Astrocyte of the cerebellum (primary cell): ENCODE measurements around the gene PYGM.

ENCODE experiments used
- DNase-seq: peaks from one replicate; pipeline ENCODE4 v3.0.0-alpha.2; 2011; ENCODE audit warnings: low read depth
- H3K4me3 ChIP-seq: 2 replicates; pipeline ENCODE4 v1.5.1; 2011; ENCODE audit warnings: mild to moderate bottlenecking, low read depth, low read length, moderate library complexity
- CTCF ChIP-seq: IDR thresholded peaks from 2 replicates; pipeline ENCODE4 v1.5.1; 2012; ENCODE audit warnings: low read length, low read depth, moderate library complexity, mild to moderate bottlenecking; ENCODE audit errors: missing control alignments
- in situ Hi-C: cut with HindIII; loops from 2 replicates; pipeline ENCODE4 v1.10.0; 2017; ENCODE audit warnings: low sequenced_read_pairs

The PYGM gene

GRCh38 chr11:64774144-64774543 is 14.4 kb upstream of the PYGM start:
- H3K4me3 ChIP-seq: no peak overlapping the region
- DNase-seq: no peak
- in situ Hi-C loops: loop anchor here (10.0 to 25.0 kb wide), 2 partner anchors 59 to 88 kb away; no protein-coding TSS in a partner anchor
- no peak for TF ChIP-seq CTCF

GRCh38 chr11:64772303-64773018 is 12.7 kb upstream of the PYGM start:
- H3K4me3 ChIP-seq: no peak overlapping the region
- in situ Hi-C loops: loop anchor here (10.0 to 25.0 kb wide), 2 partner anchors 58 to 90 kb away; no protein-coding TSS in a partner anchor
- no peak for TF ChIP-seq CTCF
- no peak for DNase-seq

GRCh38 chr11:64771861-64772260 is 12.1 kb upstream of the PYGM start:
- H3K4me3 ChIP-seq: no peak overlapping the region
- no peak for DNase-seq
- TF ChIP-seq CTCF: no peak
- in situ Hi-C loops: loop anchor here (10.0 to 25.0 kb wide), 2 partner anchors 57 to 90 kb away; no protein-coding TSS in a partner anchor

GRCh38 chr11:64770120-64770519 is 10.3 kb upstream of the PYGM start:
- in situ Hi-C loops: loop anchor here (10.0 to 25.0 kb wide), 2 partner anchors 55 to 92 kb away; no protein-coding TSS in a partner anchor
- TF ChIP-seq CTCF: no peak
- no peak for DNase-seq
- H3K4me3 ChIP-seq: no peak overlapping the region

- H3K4me3 ChIP-seq: no peak overlapping the region
- in situ Hi-C loops: loop anchor here (25.0 kb wide), 1 partner anchor 93 kb away; no protein-coding TSS in a partner anchor
- DNase-seq: no peak
- no peak for TF ChIP-seq CTCF
Measured at GRCh38 chr11:64769283-64769682, 9.5 kb upstream of the PYGM start.

- DNase-seq: no peak
- in situ Hi-C loops: loop anchor here (25.0 kb wide), 1 partner anchor 94 kb away; no protein-coding TSS in a partner anchor
- TF ChIP-seq CTCF: no peak
Measured at GRCh38 chr11:64768300-64768694, 8.5 kb upstream of the PYGM start.

More at GRCh38 chr11:64768300-64768694, 8.5 kb upstream of the PYGM start:
- H3K4me3 ChIP-seq: no peak overlapping the region
